Mesendoderm (in vitro differentiated cells): ENCODE data around the gene SUFU.

Experiments
- DNase-seq: peaks from one replicate; pipeline ENCODE4 v3.0.0; 2013
- H2AK5ac ChIP-seq: 2 replicates; pipeline ENCODE4 v1.6.1; 2013; ENCODE audit warnings: low read length, inconsistent platforms
- H2BK120ac ChIP-seq: 2 replicates; pipeline ENCODE4 v1.6.1; 2013; ENCODE audit warnings: low read depth, mild to moderate bottlenecking, low read length, moderate library complexity, mixed read lengths
- H2BK15ac ChIP-seq: replicated peaks from 2 replicates; pipeline ENCODE4 v1.6.1; 2013; ENCODE audit warnings: low read depth, mild to moderate bottlenecking, moderate library complexity
- H2BK5ac ChIP-seq: 2 replicates; pipeline ENCODE4 v1.6.1; 2013; ENCODE audit warnings: low read length, inconsistent platforms
- H3K18ac ChIP-seq: 2 replicates; pipeline ENCODE4 v1.6.1; 2013; ENCODE audit warnings: mild to moderate bottlenecking, low read length, mixed read lengths
- H3K23ac ChIP-seq: one replicate; pipeline ENCODE4 v1.6.1; 2013; ENCODE audit warnings: low read length
- H3K27ac ChIP-seq: 2 replicates; pipeline ENCODE4 v1.5.1; 2013; ENCODE audit warnings: low read depth, mild to moderate bottlenecking, inconsistent platforms, low read length, moderate library complexity
- H3K27me3 ChIP-seq: 2 replicates; pipeline ENCODE4 v1.6.1; 2013; ENCODE audit warnings: low read length, control low read depth, mild to moderate bottlenecking, inconsistent platforms; ENCODE audit not compliant: insufficient read depth, poor library complexity
- H3K36me3 ChIP-seq: 2 replicates; pipeline ENCODE4 v1.6.1; 2013; ENCODE audit warnings: low read length, inconsistent platforms; ENCODE audit not compliant: control insufficient read depth, insufficient read depth
- H3K4ac ChIP-seq: one replicate; pipeline ENCODE4 v1.6.1; 2013; ENCODE audit warnings: low read depth, mild to moderate bottlenecking, low read length, moderate library complexity
- H3K4me1 ChIP-seq: 2 replicates; pipeline ENCODE4 v1.6.1; 2013; ENCODE audit warnings: low read depth, low read length, inconsistent platforms; ENCODE audit not compliant: control insufficient read depth
- H3K4me2 ChIP-seq: 2 replicates; pipeline ENCODE4 v1.6.1; 2013; ENCODE audit warnings: low read length
- H3K4me3 ChIP-seq: 2 replicates; pipeline ENCODE4 v1.5.1; 2013; ENCODE audit warnings: mild to moderate bottlenecking, low read length
- H3K56ac ChIP-seq: one replicate; pipeline ENCODE4 v1.6.1; 2013; ENCODE audit warnings: low read length
- H3K79me1 ChIP-seq: 2 replicates; pipeline ENCODE4 v1.6.1; 2013; ENCODE audit warnings: low read length, inconsistent platforms
- H3K79me2 ChIP-seq: 2 replicates; pipeline ENCODE4 v1.6.1; 2013; ENCODE audit warnings: mild to moderate bottlenecking, low read length; ENCODE audit not compliant: control insufficient read depth, insufficient read depth
- H3K9ac ChIP-seq: 2 replicates; pipeline ENCODE4 v1.6.1; 2013; ENCODE audit warnings: low read length, inconsistent platforms
- H4K5ac ChIP-seq: one replicate; pipeline ENCODE4 v1.6.1; 2013; ENCODE audit warnings: low read length
- H4K8ac ChIP-seq: one replicate; pipeline ENCODE4 v1.6.1; 2013; ENCODE audit warnings: low read depth, mild to moderate bottlenecking, control low read depth, low read length, moderate library complexity
- WGBS: extraction: QIAGEN DNeasy Blood & Tissue Kit; methylation state at CpG from one replicate; pipeline ENCODE4 v1.1.7; 2013; ENCODE audit warnings: low lambda C conversion rate, missing lambda C conversion rate; ENCODE audit not compliant: insufficient coverage; ENCODE audit errors: extremely low coverage; 5-methylcytosine and 5-hydroxymethylcytosine counted together

SUFU gene

GRCh38 chr10:102550636-102551210 lies 47.0 kb downstream of the SUFU start:
- no peak overlapping the region for H2AK5ac ChIP-seq
- no peak overlapping the region for H3K4me2 ChIP-seq
- no peak overlapping the region for H3K56ac ChIP-seq
- no CpG with 5 or more reads among the region's 9 CpGs for WGBS
- H3K9ac ChIP-seq = no peak overlapping the region
- no peak for DNase-seq
- H3K4me3 ChIP-seq = no peak overlapping the region
- no peak overlapping the region for H2BK120ac ChIP-seq
- H3K4me1 ChIP-seq = no peaks in the 10 kb centered on the region
- H4K8ac ChIP-seq = no peak overlapping the region
- H3K18ac ChIP-seq = no peak overlapping the region
- no peak overlapping the region for H3K23ac ChIP-seq
- no peaks in the 10 kb centered on the region for H3K36me3 ChIP-seq
- no peak overlapping the region for H2BK5ac ChIP-seq
- no peak overlapping the region for H3K27ac ChIP-seq
- no peaks in the 10 kb centered on the region for H3K27me3 ChIP-seq
- H3K79me2 ChIP-seq = no peaks in the 10 kb centered on the region
- H3K4ac ChIP-seq = no peak overlapping the region
- no peaks in the 10 kb centered on the region for H3K79me1 ChIP-seq
- no peak overlapping the region for H2BK15ac ChIP-seq
- no peak overlapping the region for H4K5ac ChIP-seq

- H4K8ac ChIP-seq = no peak overlapping the region
- no peak overlapping the region for H3K23ac ChIP-seq
- H3K79me1 ChIP-seq = no peaks in the 10 kb centered on the region
- H3K9ac ChIP-seq = no peak overlapping the region
- H2AK5ac ChIP-seq = no peak overlapping the region
- no peak overlapping the region for H2BK5ac ChIP-seq
- no peak overlapping the region for H2BK15ac ChIP-seq
- no peak overlapping the region for H3K4me2 ChIP-seq
- no peak overlapping the region for H2BK120ac ChIP-seq
- no peak for DNase-seq
- no peaks in the 10 kb centered on the region for H3K27me3 ChIP-seq
- H3K36me3 ChIP-seq = no peaks in the 10 kb centered on the region
- H3K4ac ChIP-seq = no peak overlapping the region
- no CpG with 5 or more reads among the region's 2 CpGs for WGBS
- H3K18ac ChIP-seq = no peak overlapping the region
- no peak overlapping the region for H3K4me3 ChIP-seq
- no peak overlapping the region for H3K27ac ChIP-seq
- H3K56ac ChIP-seq = no peak overlapping the region
- H3K79me2 ChIP-seq = no peaks in the 10 kb centered on the region
- H4K5ac ChIP-seq = no peak overlapping the region
- H3K4me1 ChIP-seq = no peaks in the 10 kb centered on the region
Observed at GRCh38 chr10:102552533-102552932, 48.8 kb downstream of the SUFU start.

- H2BK5ac ChIP-seq = no peak overlapping the region
- no peak overlapping the region for H2BK120ac ChIP-seq
- no peak overlapping the region for H3K27ac ChIP-seq
- no peak overlapping the region for H2AK5ac ChIP-seq
- no peaks in the 10 kb centered on the region for H3K79me2 ChIP-seq
- H3K4me1 ChIP-seq = no peaks in the 10 kb centered on the region
- H3K23ac ChIP-seq = no peak overlapping the region
- H3K4ac ChIP-seq = no peak overlapping the region
- no peak overlapping the region for H3K18ac ChIP-seq
- no peak overlapping the region for H3K56ac ChIP-seq
- no peaks in the 10 kb centered on the region for H3K36me3 ChIP-seq
- no peaks in the 10 kb centered on the region for H3K79me1 ChIP-seq
- no peak overlapping the region for H3K9ac ChIP-seq
- no CpG with 5 or more reads among the region's 7 CpGs for WGBS
- no peak for DNase-seq
- no peak overlapping the region for H4K8ac ChIP-seq
- no peak overlapping the region for H2BK15ac ChIP-seq
- no peak overlapping the region for H4K5ac ChIP-seq
- no peak overlapping the region for H3K4me3 ChIP-seq
- H3K4me2 ChIP-seq = no peak overlapping the region
- no peaks in the 10 kb centered on the region for H3K27me3 ChIP-seq
Observed at GRCh38 chr10:102553771-102554170, 50.0 kb downstream of the SUFU start.

- no CpG with 5 or more reads among the region's 5 CpGs for WGBS
- Histone ChIP-seq H4K8ac (no peak overlapping the region), H2BK5ac (no peak overlapping the region), H4K5ac (no peak overlapping the region), H3K27me3 (no peaks in the 10 kb centered on the region), H2BK15ac (no peak overlapping the region), H3K9ac (no peak overlapping the region), H3K4me2 (no peak overlapping the region), H3K4me1 (no peaks in the 10 kb centered on the region), H3K27ac (no peak overlapping the region), H3K4me3 (no peak overlapping the region), H3K18ac (no peak overlapping the region), H2AK5ac (no peak overlapping the region), H2BK120ac (no peak overlapping the region), H3K56ac (no peak overlapping the region), H3K36me3 (no peaks in the 10 kb centered on the region), H3K79me1 (no peaks in the 10 kb centered on the region), H3K23ac (no peak overlapping the region), H3K79me2 (no peaks in the 10 kb centered on the region), H3K4ac (no peak overlapping the region)
- DNase-seq = no peak
Observed at GRCh38 chr10:102554531-102554930, 50.8 kb downstream of the SUFU start.

- Histone ChIP-seq H3K56ac (no peak overlapping the region), H3K23ac (no peak overlapping the region), H3K4me1 (no peaks in the 10 kb centered on the region), H3K79me1 (no peaks in the 10 kb centered on the region), H3K27ac (no peak overlapping the region), H2BK15ac (no peak overlapping the region), H4K5ac (no peak overlapping the region), H2BK120ac (no peak overlapping the region), H4K8ac (no peak overlapping the region), H3K4me3 (no peak overlapping the region), H3K4me2 (no peak overlapping the region), H3K27me3 (no peaks in the 10 kb centered on the region), H3K36me3 (no peaks in the 10 kb centered on the region), H3K9ac (no peak overlapping the region), H3K4ac (no peak overlapping the region), H2AK5ac (no peak overlapping the region), H2BK5ac (no peak overlapping the region), H3K79me2 (no peaks in the 10 kb centered on the region), H3K18ac (no peak overlapping the region)
- no CpG with 5 or more reads among the region's 11 CpGs for WGBS
- no peak for DNase-seq
Observed at GRCh38 chr10:102555781-102556328, 52.1 kb downstream of the SUFU start.

- DNase-seq = no peak
- Histone ChIP-seq H3K23ac (no peak overlapping the region), H3K36me3 (no peaks in the 10 kb centered on the region), H4K8ac (no peak overlapping the region), H3K27me3 (no peaks in the 10 kb centered on the region), H3K4me3 (no peak overlapping the region), H3K79me2 (no peaks in the 10 kb centered on the region), H2BK15ac (no peak overlapping the region), H3K4me1 (no peaks in the 10 kb centered on the region), H4K5ac (no peak overlapping the region), H3K27ac (no peak overlapping the region), H3K4ac (no peak overlapping the region), H3K9ac (no peak overlapping the region), H3K18ac (no peak overlapping the region), H2AK5ac (no peak overlapping the region), H3K79me1 (no peaks in the 10 kb centered on the region), H2BK120ac (no peak overlapping the region), H3K4me2 (no peak overlapping the region), H2BK5ac (no peak overlapping the region), H3K56ac (no peak overlapping the region)
- no CpG with 5 or more reads among the region's 2 CpGs for WGBS
Observed at GRCh38 chr10:102557569-102557968, 53.8 kb downstream of the SUFU start.
